ENCODE results near the gene STIM2.

- TF ChIP-seq CTCF (IDR thresholded peaks at IDR 0.05 in 8 of 11, conservative IDR thresholded peaks at IDR 0.05 in 3 of 11) (no peak), POLR2A (IDR thresholded peaks at IDR 0.05) (no peak), POLR2AphosphoS5 (IDR thresholded peaks at IDR 0.05) (no peak)
These were observed 76.9 kb downstream of the STIM2 start for GRCh38 chr4:26937567-26937966.

All from spleen (tissue), 7 donors.